NCI-H187 (cell line): ENCODE data around the gene PCBP3.

Experiments used
- DNase-seq, 2 experiments: peaks; one replicate each; lab custom pipeline; 2025; lab: John Stamatoyannopoulos, UW

The PCBP3 gene

DNA sequence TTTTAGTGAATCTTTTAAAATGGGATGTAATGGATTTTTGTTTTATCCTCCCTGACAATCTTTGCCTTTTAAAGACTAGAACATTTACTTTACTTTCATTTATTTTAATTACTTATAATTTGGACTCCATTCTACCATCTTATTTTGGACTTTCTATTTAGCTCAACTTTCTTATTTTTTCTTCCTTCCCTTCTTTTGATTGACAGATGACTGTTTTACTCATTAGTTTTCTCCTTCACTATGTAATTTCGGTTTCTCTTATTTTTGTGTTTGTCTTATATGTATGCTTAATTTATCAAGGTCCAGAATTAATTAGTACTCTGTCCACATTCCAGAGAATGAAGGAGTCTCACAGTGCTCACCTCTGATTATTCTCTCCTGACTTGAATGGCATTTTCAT is 109.9 kb downstream of the PCBP3 start:
- no peak for DNase-seq

DNA sequence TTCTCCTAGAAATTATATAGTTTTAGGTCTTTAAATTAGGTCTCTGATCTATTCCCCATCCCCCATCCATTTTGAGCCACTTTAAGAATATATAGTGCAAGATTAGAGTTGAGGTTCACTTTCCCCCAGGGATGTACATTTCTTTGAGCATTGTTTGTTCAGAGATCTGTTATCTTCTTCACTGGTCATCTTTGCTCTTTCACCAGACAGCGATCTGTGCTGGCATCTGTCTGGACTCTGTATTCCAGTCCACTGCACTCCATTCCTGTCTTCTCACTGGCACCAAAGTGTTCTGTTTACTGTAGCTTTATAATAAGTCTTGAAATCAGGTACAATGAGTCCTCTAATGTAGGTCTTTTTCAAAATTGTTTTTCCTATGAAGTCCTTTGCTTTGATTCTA is 112.5 kb downstream of the PCBP3 start:
- DNase-seq, result no peak

- no peak for DNase-seq
Measured at GRCh38 chr21:45756669-45757068, 113.1 kb downstream of the PCBP3 start.

- DNase-seq, result no peak
Measured at GRCh38 chr21:45761704-45762103, 118.2 kb downstream of the PCBP3 start.

GRCh38 chr21:45763074-45763473 is 119.5 kb downstream of the PCBP3 start:
- no peak for DNase-seq

GRCh38 chr21:45763506-45763905 is 120.0 kb downstream of the PCBP3 start:
- no peak for DNase-seq

- DNase-seq, result no peak
Measured at GRCh38 chr21:45764792-45765191, 121.3 kb downstream of the PCBP3 start.

GRCh38 chr21:45765375-45765774 is 121.8 kb downstream of the PCBP3 start:
- DNase-seq, result no peak

- DNase-seq, result no peak
Measured at GRCh38 chr21:45766055-45766454, 122.5 kb downstream of the PCBP3 start.

- DNase-seq, result no peak
Measured at GRCh38 chr21:45766501-45766900, 123.0 kb downstream of the PCBP3 start.

DNA sequence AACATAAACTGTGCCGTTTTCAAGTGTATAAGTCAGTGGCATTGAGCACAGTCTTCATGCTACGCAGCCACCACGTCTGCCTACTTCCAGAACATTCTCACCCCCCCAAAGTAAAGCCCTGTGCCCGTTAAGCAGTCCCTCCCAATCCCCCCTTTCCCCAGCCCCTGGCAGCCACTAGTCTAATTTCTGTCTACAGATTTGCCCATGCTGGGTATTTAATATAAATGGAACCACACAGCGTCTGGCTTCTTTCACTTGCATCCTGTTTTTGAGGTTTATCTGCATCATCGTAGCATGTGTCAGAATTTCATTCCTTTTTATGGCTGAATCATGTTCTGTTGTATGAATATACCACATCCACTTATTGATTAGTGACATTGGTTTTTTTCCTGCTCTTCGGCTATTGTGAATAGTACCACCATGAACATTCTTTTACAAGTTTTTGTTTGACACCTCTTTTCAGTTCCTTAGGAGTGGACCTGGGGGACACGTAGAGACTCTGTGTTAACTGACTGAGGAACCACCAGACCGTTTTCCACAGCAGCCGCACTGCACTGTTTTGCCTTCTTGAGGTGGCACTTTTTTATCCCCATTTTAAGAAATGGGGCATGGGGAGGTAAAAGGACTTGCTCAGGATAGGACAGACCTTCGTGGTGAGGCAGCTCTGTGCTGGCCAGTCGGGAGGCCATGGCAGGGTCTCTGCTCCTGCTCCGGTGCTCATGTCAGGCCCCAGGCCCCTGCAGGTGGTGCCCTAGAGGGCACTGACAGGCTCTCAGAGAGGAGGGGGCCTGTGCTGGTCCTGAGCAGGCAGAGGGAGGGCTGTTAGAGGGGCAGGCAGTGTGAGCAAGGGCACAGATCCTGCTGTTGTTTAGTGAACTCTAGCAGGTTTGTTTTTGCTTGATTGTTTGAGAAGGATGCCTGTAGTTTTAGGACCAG is 123.8 kb downstream of the PCBP3 start:
- no peak for DNase-seq

GRCh38 chr21:45768011-45768739 is 124.7 kb downstream of the PCBP3 start:
- DNase-seq, result no peak

- DNase-seq, result no peak
Measured at GRCh38 chr21:45768740-45769048, 125.2 kb downstream of the PCBP3 start.

DNA sequence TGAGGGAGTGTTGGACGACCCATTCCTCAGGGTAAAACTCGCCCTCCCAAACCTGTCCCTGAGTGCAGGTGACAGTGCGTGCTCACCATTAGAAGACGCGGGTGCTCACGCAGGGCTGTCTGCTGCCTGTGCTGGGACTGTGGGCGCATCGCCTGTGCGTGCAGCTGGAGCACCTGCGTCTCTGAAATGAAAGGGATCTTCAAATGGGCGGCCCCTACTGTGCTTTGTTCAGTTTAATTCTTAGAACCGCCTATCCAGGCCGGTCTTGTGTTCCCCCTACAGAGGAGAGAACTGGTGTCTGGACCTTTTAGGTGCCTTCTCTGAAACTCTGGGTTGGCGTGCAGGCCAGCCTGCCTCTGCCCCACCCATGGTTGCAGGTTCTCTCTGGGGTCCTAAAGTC is 125.8 kb downstream of the PCBP3 start:
- no peak for DNase-seq

- DNase-seq, result no peak
Measured at GRCh38 chr21:45769896-45770295, 126.4 kb downstream of the PCBP3 start.

DNA sequence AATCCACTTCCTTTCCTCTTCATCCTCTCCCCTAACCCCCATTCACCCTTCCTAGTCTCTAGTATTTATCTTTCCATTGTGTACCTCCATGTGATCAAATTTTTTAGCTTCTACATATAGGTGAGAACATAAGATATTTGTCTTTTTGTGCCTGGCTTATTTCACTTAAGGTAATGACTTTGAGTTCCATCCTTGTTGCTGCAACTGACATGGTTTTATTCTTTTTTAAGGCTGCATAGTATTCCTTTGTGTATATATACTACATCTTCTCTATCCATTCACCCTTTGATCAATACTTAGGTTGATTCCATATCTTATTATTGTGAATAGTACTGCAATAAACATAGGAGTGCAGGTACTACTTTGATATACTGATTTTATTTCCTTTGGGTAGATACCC is 128.7 kb downstream of the PCBP3 start:
- DNase-seq, result no peak

DNA sequence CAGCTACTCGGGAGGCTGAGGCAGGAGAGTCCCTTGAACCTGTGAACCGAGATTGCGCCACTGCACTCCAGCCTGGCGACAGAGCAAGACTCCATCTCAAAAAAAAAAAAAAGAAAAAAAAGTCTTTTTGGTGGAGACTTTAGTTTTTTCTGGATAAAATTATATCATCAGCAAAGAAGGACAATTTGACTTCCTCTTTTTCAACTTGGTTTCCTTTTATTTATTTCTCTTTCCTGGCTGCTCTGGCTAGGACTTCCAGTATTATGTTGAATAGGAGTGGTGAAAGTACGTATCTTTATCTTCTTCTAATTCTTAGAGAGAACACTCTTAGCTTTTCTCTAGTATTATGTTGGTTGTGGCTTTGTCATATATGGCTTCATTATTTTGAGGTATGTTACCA is 130.8 kb downstream of the PCBP3 start:
- DNase-seq, result no peak

- DNase-seq, result no peak
Measured at GRCh38 chr21:45776971-45777370, 133.4 kb downstream of the PCBP3 start.

DNA sequence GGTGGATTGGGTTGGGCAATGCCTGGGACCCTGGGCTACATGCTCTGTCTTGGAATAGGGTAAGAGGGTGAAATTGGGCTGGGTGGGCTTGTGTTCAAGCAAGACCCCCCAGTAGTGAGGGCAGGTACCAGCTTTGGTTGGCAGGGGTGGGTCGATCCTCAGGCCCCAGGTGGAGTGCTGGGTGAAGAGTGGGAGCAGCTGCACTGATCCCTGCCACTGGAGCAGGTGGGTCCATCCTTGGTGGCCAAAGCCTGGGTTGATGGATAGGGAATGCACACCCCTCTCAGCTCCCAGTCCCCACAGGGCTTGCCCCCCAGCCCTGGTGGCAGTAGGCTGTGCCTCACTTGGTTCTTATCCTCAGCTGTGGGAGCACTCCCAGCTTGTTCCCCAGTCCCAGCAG is 135.2 kb downstream of the PCBP3 start:
- DNase-seq, result no peak

GRCh38 chr21:45779226-45779625 is 135.7 kb downstream of the PCBP3 start:
- no peak for DNase-seq

DNA sequence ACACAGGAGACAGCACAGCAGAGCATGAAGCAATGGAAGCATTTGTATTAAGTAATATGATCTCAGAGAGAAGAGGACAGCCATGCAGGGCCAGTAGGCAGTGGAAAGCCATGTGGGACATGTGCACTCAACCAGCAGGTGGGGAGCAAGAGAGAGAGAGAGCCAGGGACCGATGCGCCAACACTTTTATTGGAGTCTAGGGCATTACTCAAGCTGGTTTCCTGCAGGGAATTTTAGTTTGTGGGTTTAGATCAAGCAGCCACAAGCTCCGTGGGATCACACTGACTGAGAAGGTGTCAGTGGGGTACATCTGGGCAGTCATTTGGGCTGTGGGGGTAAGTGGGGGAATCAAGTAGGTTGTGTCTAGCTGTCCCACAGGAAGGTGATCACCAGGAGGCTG is 137.1 kb downstream of the PCBP3 start:
- peak in 1 of 2 experiments; percentile 41 for DNase-seq

DNA sequence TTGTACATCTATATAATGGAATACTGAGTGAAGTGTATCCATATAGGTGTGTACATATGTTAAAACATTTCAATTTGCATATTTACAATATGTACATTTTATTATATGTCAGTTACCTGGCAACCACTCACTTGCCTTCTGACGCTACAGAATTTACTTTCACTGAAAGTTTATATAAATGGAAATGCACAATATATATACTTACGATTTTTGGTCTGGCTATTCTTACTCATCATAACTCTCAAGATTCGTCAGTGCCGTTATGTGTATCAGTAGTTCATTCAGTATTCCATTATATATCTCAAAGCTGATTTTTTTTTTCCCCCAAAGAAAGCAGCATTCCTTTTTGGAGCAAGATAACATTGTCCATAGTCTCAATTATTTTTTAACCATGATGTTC is 138.2 kb downstream of the PCBP3 start:
- no peak for DNase-seq

DNA sequence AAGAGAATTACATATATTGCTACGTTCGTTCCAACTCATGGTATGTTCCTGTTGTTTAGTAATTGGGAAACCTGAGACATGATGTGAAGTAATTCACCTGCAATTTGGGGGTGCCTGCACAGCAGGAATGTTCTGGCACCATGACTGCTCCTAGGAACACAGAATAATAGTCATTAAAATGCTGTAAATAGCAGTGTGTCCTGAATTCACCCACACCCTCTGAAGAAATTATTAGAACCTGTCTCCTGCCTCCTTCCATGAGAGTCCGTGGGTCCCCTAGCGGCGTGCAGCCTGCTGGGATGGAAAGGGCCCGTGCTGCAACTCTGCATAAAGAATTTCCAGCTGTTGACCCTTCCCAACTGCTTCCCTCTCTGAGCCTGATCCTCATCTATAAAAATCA is 143.1 kb downstream of the PCBP3 start:
- no peak for DNase-seq

- no peak for DNase-seq
Measured at GRCh38 chr21:45787371-45787770, 143.8 kb downstream of the PCBP3 start.
